ENCODE data around the gene PROC.

PROC gene

GRCh38 chr2:127465258-127465657 is 47.0 kb downstream of the PROC start:
- 92% methylated on average over 3 of the region's 4 CpGs for WGBS
- H3K18ac ChIP-seq (ENCODE audit: low read depth in 1 of 2, low read length in 2 of 2) = no peak overlapping the region
- no peak overlapping the region for H3K23ac ChIP-seq (ENCODE audit: low read length in 2 of 2)
- no peak overlapping the region for H3K4me3 ChIP-seq (ENCODE audit: insufficient read depth in 1 of 2, low read depth in 1 of 2, low read length in 2 of 2)
- no peak overlapping the region for H3K4ac ChIP-seq (ENCODE audit: low read depth in 1 of 2, low read length in 2 of 2)
- no peak overlapping the region for H2BK12ac ChIP-seq (ENCODE audit: low read length in 2 of 2)
- no peak overlapping the region for H3K27ac ChIP-seq (ENCODE audit: low read length, poor library complexity, severe bottlenecking)
- H3K9ac ChIP-seq (ENCODE audit: low read length) = no peak overlapping the region
- no peak overlapping the region for H2BK15ac ChIP-seq (ENCODE audit: low read depth, poor library complexity, severe bottlenecking)
- peaks cover 2% of the 10 kb centered on the region for H3K4me1 ChIP-seq (ENCODE audit: control insufficient read depth, insufficient read depth, low read depth, low read length)
- no peak overlapping the region for H2AFZ ChIP-seq (ENCODE audit: low read depth, low read length)
- H3K14ac ChIP-seq (ENCODE audit: low read length in 2 of 2) = no peak overlapping the region
- no peaks in the 10 kb centered on the region for H3K27me3 ChIP-seq (ENCODE audit: control insufficient read depth in 1 of 2, insufficient read depth in 1 of 2, low read length in 2 of 2)
- H2BK120ac ChIP-seq (ENCODE audit: low read depth, low read length) = no peak overlapping the region
- no peak overlapping the region for H4K8ac ChIP-seq (ENCODE audit: low read length)
- no peaks in the 10 kb centered on the region for H3K9me3 ChIP-seq (ENCODE audit: control insufficient read depth, low read length)
- no peak for DNase-seq
- H3K36me3 ChIP-seq (ENCODE audit: control insufficient read depth in 1 of 2, insufficient read depth in 2 of 2, low read depth in 1 of 2, low read length in 2 of 2) = peaks cover 16 to 18% of the 10 kb centered on the region in 2 experiments
- H2BK5ac ChIP-seq (ENCODE audit: low read depth, low read length, poor library complexity, severe bottlenecking) = no peak overlapping the region
- no peak overlapping the region for H3K4me2 ChIP-seq (ENCODE audit: low read length, poor library complexity, severe bottlenecking)
- no peak overlapping the region for H2AK5ac ChIP-seq (ENCODE audit: low read length, severe bottlenecking)
- H4K91ac ChIP-seq (ENCODE audit: low read length) = no peak overlapping the region
- no peaks in the 10 kb centered on the region for H3K79me1 ChIP-seq (replicated peaks; ENCODE audit: low read length, poor library complexity, severe bottlenecking)

GRCh38 chr2:127469051-127469450 is 50.8 kb downstream of the PROC start:
- Histone ChIP-seq H3K4ac (ENCODE audit: low read depth in 1 of 2, low read length in 2 of 2) (no peak overlapping the region), H2BK15ac (ENCODE audit: low read depth, poor library complexity, severe bottlenecking) (no peak overlapping the region), H4K91ac (ENCODE audit: low read length) (no peak overlapping the region), H3K23ac (ENCODE audit: low read length in 2 of 2) (no peak overlapping the region), H2BK5ac (ENCODE audit: low read depth, low read length, poor library complexity, severe bottlenecking) (no peak overlapping the region), H3K9me3 (ENCODE audit: control insufficient read depth, low read length) (no peaks in the 10 kb centered on the region), H2BK12ac (ENCODE audit: low read length in 2 of 2) (no peak overlapping the region), H3K79me1 (replicated peaks; ENCODE audit: low read length, poor library complexity, severe bottlenecking) (no peaks in the 10 kb centered on the region), H3K4me2 (ENCODE audit: low read length, poor library complexity, severe bottlenecking) (no peak overlapping the region), H2AFZ (ENCODE audit: low read depth, low read length) (no peak overlapping the region), H3K4me1 (ENCODE audit: control insufficient read depth, insufficient read depth, low read depth, low read length) (peaks cover 1% of the 10 kb centered on the region), H3K27me3 (ENCODE audit: control insufficient read depth in 1 of 2, insufficient read depth in 1 of 2, low read length in 2 of 2) (no peaks in the 10 kb centered on the region), H2AK5ac (ENCODE audit: low read length, severe bottlenecking) (no peak overlapping the region), H3K27ac (ENCODE audit: low read length, poor library complexity, severe bottlenecking) (no peak overlapping the region), H3K18ac (ENCODE audit: low read depth in 1 of 2, low read length in 2 of 2) (no peak overlapping the region), H4K8ac (ENCODE audit: low read length) (no peak overlapping the region), H2BK120ac (ENCODE audit: low read depth, low read length) (no peak overlapping the region), H3K4me3 (ENCODE audit: insufficient read depth in 1 of 2, low read depth in 1 of 2, low read length in 2 of 2) (no peak overlapping the region), H3K36me3 (ENCODE audit: control insufficient read depth in 1 of 2, insufficient read depth in 2 of 2, low read depth in 1 of 2, low read length in 2 of 2) (peaks cover 16 to 18% of the 10 kb centered on the region in 2 experiments), H3K14ac (ENCODE audit: low read length in 2 of 2) (no peak overlapping the region), H3K9ac (ENCODE audit: low read length) (no peak overlapping the region)
- no peak for DNase-seq
- WGBS = 98% methylated on average over 2 of the region's 8 CpGs

DNA sequence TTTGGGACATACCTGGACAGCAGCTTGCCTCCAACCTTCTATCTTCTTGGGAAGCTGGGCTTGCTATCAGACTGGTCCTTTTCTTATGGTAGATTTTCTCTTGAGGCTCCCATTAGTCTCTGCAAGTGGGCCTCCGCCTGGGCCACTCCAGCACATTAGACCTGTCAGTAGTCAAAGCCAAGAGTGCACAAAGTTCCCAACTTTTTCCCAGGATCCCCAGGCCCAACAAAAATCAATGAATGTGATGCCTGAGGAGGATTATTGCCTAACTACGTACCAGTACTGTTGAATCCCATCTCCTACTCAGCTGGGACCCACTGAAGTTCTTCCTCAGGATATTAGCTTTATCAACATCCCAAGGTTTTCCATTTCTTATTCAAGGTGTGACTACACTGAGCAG is 51.7 kb downstream of the PROC start:
- H2AFZ ChIP-seq (ENCODE audit: low read depth, low read length) = no peak overlapping the region
- H3K27ac ChIP-seq (ENCODE audit: low read length, poor library complexity, severe bottlenecking) = no peak overlapping the region
- no peak overlapping the region for H3K4me3 ChIP-seq (ENCODE audit: insufficient read depth in 1 of 2, low read depth in 1 of 2, low read length in 2 of 2)
- H2AK5ac ChIP-seq (ENCODE audit: low read length, severe bottlenecking) = no peak overlapping the region
- no peak overlapping the region for H4K8ac ChIP-seq (ENCODE audit: low read length)
- H2BK120ac ChIP-seq (ENCODE audit: low read depth, low read length) = no peak overlapping the region
- H3K9me3 ChIP-seq (ENCODE audit: control insufficient read depth, low read length) = peaks cover 1% of the 10 kb centered on the region
- H3K14ac ChIP-seq (ENCODE audit: low read length in 2 of 2) = no peak overlapping the region
- peaks cover 16 to 18% of the 10 kb centered on the region in 2 experiments for H3K36me3 ChIP-seq (ENCODE audit: control insufficient read depth in 1 of 2, insufficient read depth in 2 of 2, low read depth in 1 of 2, low read length in 2 of 2)
- H3K9ac ChIP-seq (ENCODE audit: low read length) = no peak overlapping the region
- 95% methylated on average over 2 of the region's 2 CpGs for WGBS
- no peak for DNase-seq
- no peaks in the 10 kb centered on the region for H3K27me3 ChIP-seq (ENCODE audit: control insufficient read depth in 1 of 2, insufficient read depth in 1 of 2, low read length in 2 of 2)
- no peak overlapping the region for H3K23ac ChIP-seq (ENCODE audit: low read length in 2 of 2)
- H3K18ac ChIP-seq (ENCODE audit: low read depth in 1 of 2, low read length in 2 of 2) = no peak overlapping the region
- no peak overlapping the region for H2BK15ac ChIP-seq (ENCODE audit: low read depth, poor library complexity, severe bottlenecking)
- H3K4me2 ChIP-seq (ENCODE audit: low read length, poor library complexity, severe bottlenecking) = no peak overlapping the region
- peaks cover 2% of the 10 kb centered on the region for H3K79me1 ChIP-seq (replicated peaks; ENCODE audit: low read length, poor library complexity, severe bottlenecking)
- no peak overlapping the region for H4K91ac ChIP-seq (ENCODE audit: low read length)
- no peak overlapping the region for H3K4ac ChIP-seq (ENCODE audit: low read depth in 1 of 2, low read length in 2 of 2)
- H2BK5ac ChIP-seq (ENCODE audit: low read depth, low read length, poor library complexity, severe bottlenecking) = no peak overlapping the region
- no peak overlapping the region for H2BK12ac ChIP-seq (ENCODE audit: low read length in 2 of 2)
- H3K4me1 ChIP-seq (ENCODE audit: control insufficient read depth, insufficient read depth, low read depth, low read length) = peaks cover 1% of the 10 kb centered on the region

- WGBS = 99% methylated on average over 4 of the region's 4 CpGs
- H3K18ac ChIP-seq (ENCODE audit: low read depth in 1 of 2, low read length in 2 of 2) = no peak overlapping the region
These were observed 53.2 kb downstream of the PROC start for GRCh38 chr2:127471286-127471988.

More at GRCh38 chr2:127471286-127471988, 53.2 kb downstream of the PROC start:
- H3K27me3 ChIP-seq (ENCODE audit: control insufficient read depth in 1 of 2, insufficient read depth in 1 of 2, low read length in 2 of 2) = no peaks in the 10 kb centered on the region
- no peak overlapping the region for H3K4me3 ChIP-seq (ENCODE audit: insufficient read depth in 1 of 2, low read depth in 1 of 2, low read length in 2 of 2)
- no peak overlapping the region for H4K8ac ChIP-seq (ENCODE audit: low read length)
- peaks cover 13 to 14% of the 10 kb centered on the region in 2 experiments for H3K36me3 ChIP-seq (ENCODE audit: control insufficient read depth in 1 of 2, insufficient read depth in 2 of 2, low read depth in 1 of 2, low read length in 2 of 2)
- H2BK12ac ChIP-seq (ENCODE audit: low read length in 2 of 2) = no peak overlapping the region
- H3K4me2 ChIP-seq (ENCODE audit: low read length, poor library complexity, severe bottlenecking) = no peak overlapping the region
- H2AFZ ChIP-seq (ENCODE audit: low read depth, low read length) = no peak overlapping the region
- no peak overlapping the region for H2AK5ac ChIP-seq (ENCODE audit: low read length, severe bottlenecking)
- H3K4ac ChIP-seq (ENCODE audit: low read depth in 1 of 2, low read length in 2 of 2) = peak overlapping the region in 1 of 2 experiments; percentile 37
- H3K27ac ChIP-seq (ENCODE audit: low read length, poor library complexity, severe bottlenecking) = no peak overlapping the region
- H3K9me3 ChIP-seq (ENCODE audit: control insufficient read depth, low read length) = peaks cover 16% of the 10 kb centered on the region
- H3K9ac ChIP-seq (ENCODE audit: low read length) = no peak overlapping the region
- no peak overlapping the region for H2BK5ac ChIP-seq (ENCODE audit: low read depth, low read length, poor library complexity, severe bottlenecking)
- H4K91ac ChIP-seq (ENCODE audit: low read length) = no peak overlapping the region
- H3K23ac ChIP-seq (ENCODE audit: low read length in 2 of 2) = no peak overlapping the region
- H3K79me1 ChIP-seq (replicated peaks; ENCODE audit: low read length, poor library complexity, severe bottlenecking) = peaks cover 2% of the 10 kb centered on the region
- H2BK120ac ChIP-seq (ENCODE audit: low read depth, low read length) = no peak overlapping the region
- no peak overlapping the region for H2BK15ac ChIP-seq (ENCODE audit: low read depth, poor library complexity, severe bottlenecking)
- H3K14ac ChIP-seq (ENCODE audit: low read length in 2 of 2) = no peak overlapping the region
- peaks cover 1% of the 10 kb centered on the region for H3K4me1 ChIP-seq (ENCODE audit: control insufficient read depth, insufficient read depth, low read depth, low read length)
- DNase-seq = no peak
